Breast epithelium (tissue), 4 donors: Measurements from ENCODE around the gene GTF2E1. TPM values are rescaled to one million over a fixed set of nuclear protein-coding genes. Genes with fewer than 3 reads are reported as not detected.

ENCODE experiments used
- DNase-seq, 2 donors: peaks; one replicate each; pipeline ENCODE4 v3.0.0-alpha.2; 2019; ENCODE audit warnings: low spot score in 2 of 2
- H3K27ac ChIP-seq, 2 donors: fragments of 200-600 bp; sonication (generic) in 1 of 2; one replicate each; pipeline ENCODE4 v1.5.1; 2016 to 2019; ENCODE audit warnings: mild to moderate bottlenecking in 1 of 2
- H3K27me3 ChIP-seq, 2 donors: fragments of 200-600 bp; sonication (generic) in 1 of 2; one replicate each; pipeline versions ENCODE4 v1.5.1 to v1.6.0; 2017 to 2019; ENCODE audit warnings: control low read depth in 1 of 2, mild to moderate bottlenecking in 1 of 2
- H3K36me3 ChIP-seq: fragments of 200-600 bp; one replicate; pipeline ENCODE4 v1.5.1; 2019
- H3K4me1 ChIP-seq, 2 donors: fragments of 200-600 bp; sonication (generic); one replicate each; pipeline ENCODE4 v1.5.1; 2016 to 2019; ENCODE audit warnings: control low read depth in 1 of 2
- H3K4me3 ChIP-seq, 3 donors: fragments of 200-600 bp; sonication (generic); 1 replicate in 2 of 3; 2 replicates in 1 of 3; pipeline ENCODE4 v1.5.1; 2016 to 2019; ENCODE audit warnings: mild to moderate bottlenecking in 3 of 3, moderate library complexity in 2 of 3
- H3K9me3 ChIP-seq, 2 donors: fragments of 200-600 bp; sonication (generic) in 1 of 2; one replicate each; pipeline ENCODE4 v1.5.1; 2016 to 2019; ENCODE audit warnings: control low read depth in 1 of 2
- CTCF ChIP-seq, 3 donors: fragments of 450-650 bp; IDR thresholded peaks; one replicate each; pipeline ENCODE4 v1.5.1; 2016 to 2017; ENCODE audit warnings: antibody characterized with exemption in 3 of 3, mild to moderate bottlenecking in 3 of 3, moderate library complexity in 3 of 3
- POLR2A ChIP-seq: fragments of 450-650 bp; IDR thresholded peaks from one replicate; pipeline ENCODE4 v1.6.1; 2016; ENCODE audit warnings: antibody characterized with exemption, mild to moderate bottlenecking, moderate library complexity
- POLR2AphosphoS5 ChIP-seq, 3 donors: sonication (generic); formaldehyde crosslinking; IDR thresholded peaks; one replicate each; pipeline ENCODE4 v1.6.1; 2017; ENCODE audit warnings: antibody characterized with exemption in 3 of 3
- intact Hi-C: fragments of 100-400 bp; cut with DNase I; formaldehyde crosslinking; loops from one replicate; pipeline ENCODE4 v1.15.1; 2023; ENCODE audit warnings: low total_unique reads
- total RNA-seq, 3 donors: library from RNA; depleted of rRNA; stranded (reverse); fragments of >200 nt; gene quantifications; one replicate each; pipeline ENCODE4 v1.1.0, GENCODE V29; 2016

Gene GTF2E1
- total RNA-seq, 3 donors from 2014 or later: 9.9 to 13.4 (median 12.7) TPM

- H3K4me1 ChIP-seq: no peaks in the 10 kb centered on the region
- intact Hi-C loops: no loop called here
- H3K36me3 ChIP-seq: no peaks in the 10 kb centered on the region
- no peaks in the 10 kb centered on the region for H3K27me3 ChIP-seq
- H3K4me3 ChIP-seq: no peak overlapping the region
- no peak for TF ChIP-seq POLR2AphosphoS5 (IDR thresholded peaks at IDR 0.05)
- TF ChIP-seq POLR2A: no peak
- no peak for TF ChIP-seq CTCF (IDR thresholded peaks at IDR 0.05)
- H3K9me3 ChIP-seq: no peaks in the 10 kb centered on the region
- no peak overlapping the region for H3K27ac ChIP-seq
- no peak for DNase-seq
Measured at GRCh38 chr3:120764206-120764605, 21.7 kb downstream of the GTF2E1 start.

DNA sequence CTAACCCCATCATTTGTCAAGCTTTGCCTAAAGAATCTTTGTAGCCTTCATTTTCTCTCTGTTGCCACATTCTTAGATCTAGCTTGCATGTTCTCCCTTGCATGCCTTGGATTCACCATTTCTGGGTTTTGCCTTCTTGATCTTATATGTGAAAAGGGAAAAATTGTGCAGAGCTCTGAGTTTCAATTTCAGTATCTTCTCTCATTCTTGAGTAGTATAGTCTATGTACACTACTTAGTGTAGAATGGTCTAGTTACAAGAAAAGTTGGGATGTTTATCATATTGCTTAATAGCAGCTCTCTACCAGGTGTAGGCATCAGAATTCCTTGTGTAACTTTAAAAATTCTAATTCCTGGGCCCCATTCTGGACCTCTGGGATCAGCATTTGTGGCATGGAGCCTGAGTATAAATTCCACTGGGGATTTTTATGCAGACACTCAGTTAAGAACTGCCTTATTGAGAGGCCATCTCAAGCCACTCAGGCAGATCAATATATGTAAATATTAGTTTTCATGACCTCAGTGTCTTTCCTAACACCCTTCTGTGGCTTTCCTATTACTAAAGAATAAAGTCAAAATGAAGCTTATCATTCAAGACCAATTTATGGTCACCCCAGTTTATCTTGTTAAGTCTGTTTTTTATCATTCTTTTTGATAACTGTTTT lies 23.4 kb downstream of the GTF2E1 start:
- H3K27ac ChIP-seq: no peak overlapping the region
- intact Hi-C loops: no loop called here
- no peaks in the 10 kb centered on the region for H3K36me3 ChIP-seq
- TF ChIP-seq CTCF (IDR thresholded peaks at IDR 0.05): no peak
- TF ChIP-seq POLR2AphosphoS5 (IDR thresholded peaks at IDR 0.05): no peak
- no peak for TF ChIP-seq POLR2A
- no peak overlapping the region for H3K4me3 ChIP-seq
- H3K9me3 ChIP-seq: no peaks in the 10 kb centered on the region
- no peaks in the 10 kb centered on the region for H3K4me1 ChIP-seq
- H3K27me3 ChIP-seq: no peaks in the 10 kb centered on the region
- no peak for DNase-seq

DNA sequence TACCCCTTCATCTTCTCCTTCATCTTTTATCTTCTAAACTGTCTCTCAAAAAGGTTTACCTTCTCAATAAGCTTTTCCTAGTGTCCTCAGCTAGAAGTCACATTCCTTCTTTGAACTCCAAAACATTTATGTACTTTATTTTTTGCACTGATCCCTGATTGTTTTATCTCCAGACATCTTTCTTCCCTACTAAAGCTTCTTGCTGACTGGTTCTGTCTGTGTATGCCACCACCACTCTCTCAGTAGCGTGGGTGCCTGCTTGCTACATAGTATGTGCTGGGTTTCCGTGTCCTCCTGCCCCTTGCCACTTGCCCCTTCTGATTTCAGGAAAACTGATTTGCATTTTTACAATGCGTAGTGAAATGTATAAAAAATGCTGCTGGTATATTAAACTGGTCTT lies 24.0 kb downstream of the GTF2E1 start:
- Histone ChIP-seq H3K36me3 (no peaks in the 10 kb centered on the region), H3K9me3 (no peaks in the 10 kb centered on the region), H3K27me3 (no peaks in the 10 kb centered on the region), H3K27ac (no peak overlapping the region), H3K4me3 (no peak overlapping the region), H3K4me1 (no peaks in the 10 kb centered on the region)
- TF ChIP-seq CTCF (IDR thresholded peaks at IDR 0.05): no peak
- no peak for TF ChIP-seq POLR2A
- no peak for TF ChIP-seq POLR2AphosphoS5 (IDR thresholded peaks at IDR 0.05)
- intact Hi-C loops: no loop called here
- no peak for DNase-seq

GRCh38 chr3:120767106-120767505 lies 24.6 kb downstream of the GTF2E1 start:
- Histone ChIP-seq H3K36me3 (no peaks in the 10 kb centered on the region), H3K27me3 (no peaks in the 10 kb centered on the region), H3K9me3 (no peaks in the 10 kb centered on the region), H3K4me1 (no peaks in the 10 kb centered on the region), H3K4me3 (no peak overlapping the region), H3K27ac (no peak overlapping the region)
- TF ChIP-seq POLR2AphosphoS5 (IDR thresholded peaks at IDR 0.05) (no peak), POLR2A (no peak), CTCF (IDR thresholded peaks at IDR 0.05) (no peak)
- intact Hi-C loops: no loop called here
- DNase-seq: no peak

- H3K9me3 ChIP-seq: no peaks in the 10 kb centered on the region
- H3K36me3 ChIP-seq: no peaks in the 10 kb centered on the region
- TF ChIP-seq POLR2A: no peak
- no peak for TF ChIP-seq CTCF (IDR thresholded peaks at IDR 0.05)
- no peak for TF ChIP-seq POLR2AphosphoS5 (IDR thresholded peaks at IDR 0.05)
- no peak overlapping the region for H3K4me3 ChIP-seq
- no peak overlapping the region for H3K27ac ChIP-seq
- no peak for DNase-seq
- H3K27me3 ChIP-seq: no peaks in the 10 kb centered on the region
- H3K4me1 ChIP-seq: no peaks in the 10 kb centered on the region
- intact Hi-C loops: no loop called here
Measured at GRCh38 chr3:120769436-120769835, 26.9 kb downstream of the GTF2E1 start.
